ENCODE data around the gene ABTB1.

ABTB1 gene

GRCh38 chr3:127656906-127657305, 15.8 kb upstream of the ABTB1 start:
- peaks cover 31% of the 10 kb centered on the region for H3K27me3 Mint-ChIP-seq
- no peaks in the 10 kb centered on the region for H3K9me3 Mint-ChIP-seq
- H3K27ac Mint-ChIP-seq, result no peak overlapping the region
- CTCF ChIA-PET, result interaction anchor here (1.2 kb wide), 1 partner anchor 82 kb away, joined by 3 read pairs; no protein-coding TSS in a partner anchor
- no peaks in the 10 kb centered on the region for H3K4me1 Mint-ChIP-seq
- H3K4me3 Mint-ChIP-seq, result no peak overlapping the region
- DNase-seq, result no peak
- no peaks in the 10 kb centered on the region for H3K36me3 Mint-ChIP-seq

DNA sequence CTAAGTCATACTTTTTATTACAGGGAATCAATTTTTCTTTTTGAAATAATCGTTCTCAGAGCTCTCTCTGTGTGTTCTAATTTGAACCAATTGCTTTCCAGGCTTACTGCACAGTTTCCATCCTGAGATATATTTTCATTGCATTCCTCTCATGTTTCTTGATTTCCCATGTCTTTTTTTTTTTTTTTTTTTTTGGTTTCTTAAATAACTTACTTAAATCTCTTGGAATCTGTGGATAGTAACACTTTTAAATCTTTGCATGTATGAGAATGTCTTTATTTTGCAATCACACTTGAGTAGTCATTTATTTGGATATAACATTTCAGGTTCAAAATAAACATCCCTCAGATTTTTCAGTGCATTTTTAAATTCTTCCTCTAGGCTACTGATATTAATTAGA, 14.5 kb upstream of the ABTB1 start:
- no peak for DNase-seq
- CTCF ChIA-PET, result no interaction called here
- H3K4me1 Mint-ChIP-seq, result no peaks in the 10 kb centered on the region
- H3K4me3 Mint-ChIP-seq, result no peak overlapping the region
- no peaks in the 10 kb centered on the region for H3K36me3 Mint-ChIP-seq
- no peaks in the 10 kb centered on the region for H3K9me3 Mint-ChIP-seq
- no peak overlapping the region for H3K27ac Mint-ChIP-seq
- peaks cover 27% of the 10 kb centered on the region for H3K27me3 Mint-ChIP-seq

- Mint-ChIP-seq H3K36me3 (no peaks in the 10 kb centered on the region), H3K4me3 (no peak overlapping the region), H3K9me3 (no peaks in the 10 kb centered on the region), H3K27ac (no peak overlapping the region), H3K27me3 (peaks cover 27% of the 10 kb centered on the region), H3K4me1 (no peaks in the 10 kb centered on the region)
- no peak for DNase-seq
- CTCF ChIA-PET, result interaction anchor here (1.0 kb wide), 2 partner anchors 9 to 18 kb away, joined by 3 to 4 read pairs; no protein-coding TSS in a partner anchor
These were observed 12.0 kb upstream of the ABTB1 start for GRCh38 chr3:127660621-127661251.

- DNase-seq, result no peak
- no peak overlapping the region for H3K4me3 Mint-ChIP-seq
- CTCF ChIA-PET, result interaction anchor here (0.8 to 1.0 kb wide), 3 partner anchors 10 to 24 kb away, joined by 3 to 4 read pairs (median 3); no protein-coding TSS in a partner anchor
These were observed 11.2 kb upstream of the ABTB1 start for GRCh38 chr3:127661600-127661999.

GRCh38 chr3:127662001-127662469, 10.7 kb upstream of the ABTB1 start:
- no peak overlapping the region for H3K27ac Mint-ChIP-seq
- no peaks in the 10 kb centered on the region for H3K36me3 Mint-ChIP-seq
- no peak for DNase-seq
- no peaks in the 10 kb centered on the region for H3K4me1 Mint-ChIP-seq
- H3K4me3 Mint-ChIP-seq, result no peak overlapping the region
- CTCF ChIA-PET, result interaction anchor here (0.8 to 1.5 kb wide), 2 partner anchors 10 to 24 kb away, joined by 3 read pairs; no protein-coding TSS in a partner anchor
- H3K27me3 Mint-ChIP-seq, result peaks cover 24% of the 10 kb centered on the region
- no peaks in the 10 kb centered on the region for H3K9me3 Mint-ChIP-seq

More at GRCh38 chr3:127661600-127661999, 11.2 kb upstream of the ABTB1 start:
- no peak overlapping the region for H3K27ac Mint-ChIP-seq
- H3K27me3 Mint-ChIP-seq, result peaks cover 26% of the 10 kb centered on the region
- no peaks in the 10 kb centered on the region for H3K36me3 Mint-ChIP-seq
- H3K4me1 Mint-ChIP-seq, result no peaks in the 10 kb centered on the region
- no peaks in the 10 kb centered on the region for H3K9me3 Mint-ChIP-seq

GRCh38 chr3:127663151-127663550, 9.6 kb upstream of the ABTB1 start:
- peaks cover 25% of the 10 kb centered on the region for H3K27me3 Mint-ChIP-seq
- H3K4me3 Mint-ChIP-seq, result no peak overlapping the region
- H3K27ac Mint-ChIP-seq, result no peak overlapping the region
- CTCF ChIA-PET, result interaction anchor here (1.5 kb wide), 1 partner anchor 11 kb away, joined by 3 read pairs; no protein-coding TSS in a partner anchor
- H3K4me1 Mint-ChIP-seq, result no peaks in the 10 kb centered on the region
- H3K36me3 Mint-ChIP-seq, result no peaks in the 10 kb centered on the region
- DNase-seq, result no peak
- no peaks in the 10 kb centered on the region for H3K9me3 Mint-ChIP-seq

GRCh38 chr3:127665165-127665564, 7.6 kb upstream of the ABTB1 start:
- DNase-seq, result no peak
- Mint-ChIP-seq H3K27ac (no peak overlapping the region), H3K4me1 (no peaks in the 10 kb centered on the region), H3K27me3 (peaks cover 20% of the 10 kb centered on the region), H3K4me3 (no peak overlapping the region), H3K36me3 (no peaks in the 10 kb centered on the region), H3K9me3 (no peaks in the 10 kb centered on the region)
- CTCF ChIA-PET, result no interaction called here

DNA sequence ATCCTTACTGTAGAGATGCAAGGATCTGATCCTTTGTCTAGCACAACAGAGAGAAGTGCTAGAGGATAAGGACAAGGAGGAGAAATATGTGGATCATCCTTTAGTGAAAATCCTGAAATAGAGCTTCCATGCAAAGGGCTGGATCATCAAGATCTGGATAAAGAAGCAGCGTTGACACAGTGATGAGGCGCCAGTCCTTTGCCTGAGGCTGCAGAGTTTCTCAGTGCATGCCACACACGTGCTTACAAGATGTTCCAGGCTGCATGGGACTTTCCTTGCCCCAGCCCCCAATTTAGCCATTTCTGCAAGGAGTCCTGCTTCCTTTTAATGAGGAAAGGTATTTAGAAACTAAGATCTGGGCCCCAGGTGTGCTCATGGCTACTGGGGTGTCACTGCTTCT, 7.2 kb upstream of the ABTB1 start:
- Mint-ChIP-seq H3K9me3 (no peaks in the 10 kb centered on the region), H3K27me3 (peaks cover 16% of the 10 kb centered on the region), H3K4me1 (no peaks in the 10 kb centered on the region), H3K27ac (no peak overlapping the region), H3K36me3 (no peaks in the 10 kb centered on the region), H3K4me3 (no peak overlapping the region)
- no peak for DNase-seq
- CTCF ChIA-PET, result no interaction called here

GRCh38 chr3:127666676-127667075, 6.1 kb upstream of the ABTB1 start:
- H3K36me3 Mint-ChIP-seq, result no peaks in the 10 kb centered on the region
- no peak overlapping the region for H3K27ac Mint-ChIP-seq
- peaks cover 3% of the 10 kb centered on the region for H3K4me1 Mint-ChIP-seq
- H3K9me3 Mint-ChIP-seq, result no peaks in the 10 kb centered on the region
- no peak overlapping the region for H3K4me3 Mint-ChIP-seq
- CTCF ChIA-PET, result no interaction called here
- H3K27me3 Mint-ChIP-seq, result peaks cover 11% of the 10 kb centered on the region
- DNase-seq, result no peak

- Mint-ChIP-seq H3K36me3 (peaks cover 2% of the 10 kb centered on the region), H3K27me3 (peaks cover 11% of the 10 kb centered on the region), H3K4me3 (no peak overlapping the region), H3K27ac (no peak overlapping the region), H3K9me3 (no peaks in the 10 kb centered on the region), H3K4me1 (peaks cover 6% of the 10 kb centered on the region)
- CTCF ChIA-PET, result no interaction called here
- no peak for DNase-seq
These were observed 5.6 kb upstream of the ABTB1 start for GRCh38 chr3:127667119-127667681.

DNA sequence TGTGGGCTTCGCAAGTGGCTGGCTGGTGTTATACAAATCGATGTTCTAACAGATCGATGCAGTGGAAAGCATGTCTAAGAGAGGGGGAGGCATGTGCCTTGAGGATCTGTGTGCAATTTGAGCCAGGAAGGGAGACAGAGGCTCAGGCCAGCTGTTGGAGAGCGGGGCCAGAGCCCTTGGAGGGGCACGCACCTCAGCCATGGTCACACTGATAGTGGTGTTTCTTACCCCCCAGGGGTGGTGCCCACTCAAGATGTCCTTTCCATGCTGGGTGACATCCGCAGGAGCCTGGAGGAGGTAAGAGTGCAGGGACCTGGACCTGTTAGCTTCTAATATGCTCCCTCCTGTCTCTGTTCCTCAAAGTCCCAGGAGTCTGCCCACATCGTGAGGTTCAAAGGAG, 3.8 kb upstream of the ABTB1 start:
- Mint-ChIP-seq H3K4me3 (no peak overlapping the region), H3K36me3 (peaks cover 2% of the 10 kb centered on the region), H3K9me3 (no peaks in the 10 kb centered on the region), H3K4me1 (peaks cover 12% of the 10 kb centered on the region), H3K27me3 (peaks cover 11% of the 10 kb centered on the region), H3K27ac (no peak overlapping the region)
- DNase-seq, result no peak
- CTCF ChIA-PET, result no interaction called here

DNA sequence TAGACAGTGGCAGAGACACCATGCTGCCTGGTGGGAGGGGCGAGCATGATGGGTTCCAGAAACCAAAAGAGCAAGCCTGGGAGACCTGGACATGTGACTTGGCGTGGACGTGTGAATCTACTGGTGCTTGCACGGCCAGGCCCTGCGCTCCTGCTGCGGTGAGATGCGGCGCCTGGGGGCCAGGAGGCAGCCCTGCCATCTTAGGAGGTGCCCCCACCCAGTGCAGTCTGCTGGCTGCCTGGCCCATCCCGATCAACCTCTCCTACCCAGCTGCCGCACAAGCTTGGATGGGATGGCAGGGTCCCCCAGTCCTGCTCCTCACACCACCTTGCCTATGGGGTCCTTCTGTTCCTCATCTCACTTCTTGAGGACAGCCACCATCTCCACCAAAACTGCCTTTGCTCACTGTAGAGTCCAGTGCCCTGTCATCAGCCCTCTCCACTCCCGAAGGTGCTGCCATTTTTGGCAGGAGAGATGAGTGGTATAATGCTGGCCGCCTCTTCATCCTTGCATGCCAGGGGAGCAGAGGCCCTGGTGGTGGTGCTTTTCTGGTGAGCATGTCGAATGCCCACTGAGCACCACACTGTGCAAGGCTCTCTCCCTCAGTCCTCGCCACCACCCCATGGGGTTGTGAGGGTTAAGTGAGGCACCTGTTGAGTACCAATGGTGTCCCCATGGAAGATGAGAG, 3.1 kb upstream of the ABTB1 start:
- H3K4me3 Mint-ChIP-seq, result no peak overlapping the region
- H3K9me3 Mint-ChIP-seq, result no peaks in the 10 kb centered on the region
- CTCF ChIA-PET, result no interaction called here

GRCh38 chr3:127670229-127670559, 2.6 kb upstream of the ABTB1 start:
- peak overlapping the region; percentile 92 for H3K4me3 Mint-ChIP-seq
- H3K27ac Mint-ChIP-seq, result no peak overlapping the region
- peaks cover 25% of the 10 kb centered on the region for H3K4me1 Mint-ChIP-seq
- no peak for DNase-seq
- CTCF ChIA-PET, result no interaction called here
- peaks cover 10% of the 10 kb centered on the region for H3K27me3 Mint-ChIP-seq
- H3K36me3 Mint-ChIP-seq, result peaks cover 2% of the 10 kb centered on the region
- no peaks in the 10 kb centered on the region for H3K9me3 Mint-ChIP-seq

More for the DNA sequence above, 3.1 kb upstream of the ABTB1 start:
- Mint-ChIP-seq H3K4me1 (peaks cover 20% of the 10 kb centered on the region), H3K27ac (no peak overlapping the region), H3K36me3 (peaks cover 2% of the 10 kb centered on the region), H3K27me3 (peaks cover 11% of the 10 kb centered on the region)
- no peak for DNase-seq

- Mint-ChIP-seq H3K9me3 (no peaks in the 10 kb centered on the region), H3K27ac (peak overlapping the region; percentile 97), H3K36me3 (peaks cover 2% of the 10 kb centered on the region), H3K4me1 (peaks cover 28% of the 10 kb centered on the region), H3K4me3 (peak overlapping the region; percentile 92), H3K27me3 (peaks cover 7% of the 10 kb centered on the region)
- CTCF ChIA-PET, result no interaction called here
- DNase-seq, result no peak
These were observed 1.8 kb upstream of the ABTB1 start for GRCh38 chr3:127670761-127671522.
